ENCODE measurements around the gene FAN1.

GRCh38 chr15:30991255-30992235 is 87.8 kb downstream of the FAN1 start, which contains the start of gene MTMR10:
- TF ChIP-seq TAF1 (IDR thresholded peaks at IDR 0.05; ENCODE audit: borderline replicate concordance, low read depth, low read length) (peak; percentile 70), POLR2AphosphoS5 (IDR thresholded peaks at IDR 0.05; ENCODE audit: low read depth, low read length) (peak; percentile 71)

All from GM12892 (cell line).